Stimulated activated CD4-positive, alpha-beta T cell treated with anti-CD3 and anti-CD28 coated beads, Interleukin-15, amount 100 ng/mL, for 24 hours (primary cell): ENCODE results near the gene MTX3.

Experiments
- DNase-seq: peaks from one replicate; pipeline ENCODE4 v3.0.0-alpha.2; 2020

The MTX3 gene

DNA sequence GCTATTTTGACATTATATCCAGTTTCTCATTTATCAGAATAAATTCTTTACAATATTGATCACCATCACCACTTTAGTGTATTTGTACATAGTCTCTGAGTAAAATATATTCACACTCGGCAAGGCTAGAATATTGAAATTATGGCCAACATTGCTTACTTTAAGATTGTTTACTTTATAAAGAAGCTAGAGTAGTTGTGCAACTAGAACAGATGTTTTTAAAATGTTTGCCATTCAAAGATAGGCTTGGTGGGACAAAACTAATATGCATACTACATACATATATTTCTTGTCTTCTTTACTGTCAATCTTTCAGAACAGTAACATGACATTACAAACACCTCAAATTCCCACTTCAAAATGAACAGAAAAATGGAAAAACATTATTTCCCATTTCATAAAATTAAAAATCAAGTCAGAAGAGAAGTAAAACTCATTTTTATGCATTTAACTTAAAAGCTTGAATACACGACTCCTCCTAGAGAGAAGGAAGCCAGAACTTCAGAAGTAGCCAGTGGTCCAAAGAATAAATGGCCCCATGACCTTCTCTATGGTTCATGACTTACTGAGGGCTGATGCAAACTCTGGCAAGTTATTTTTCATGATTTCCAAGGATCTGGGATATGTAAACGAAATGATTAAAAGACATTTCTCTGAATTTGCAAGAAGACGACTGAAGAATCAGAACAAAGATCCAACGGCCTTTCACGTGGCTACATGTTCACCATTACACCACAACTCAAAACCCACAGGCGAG lies 14.1 kb downstream of the MTX3 start:
- DNase-seq, result no peak

DNA sequence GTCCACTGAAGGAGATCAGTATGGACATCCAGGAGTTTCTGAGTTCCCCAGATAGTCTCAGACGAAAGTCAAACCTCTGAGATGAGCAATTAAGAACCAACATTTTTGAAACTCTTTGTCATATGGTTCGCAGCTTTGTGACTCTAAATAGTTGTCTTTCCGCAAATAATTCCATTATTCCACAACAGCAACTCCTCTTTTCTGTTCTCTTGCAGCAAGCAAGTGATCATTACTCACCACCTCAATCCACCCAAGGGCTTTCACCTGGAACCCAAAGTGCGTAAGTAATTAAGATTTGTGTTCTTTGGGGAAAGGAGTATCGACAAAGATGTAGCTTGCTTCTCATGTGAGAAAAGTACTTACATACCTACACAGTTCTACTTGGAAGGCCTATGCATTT lies 15.6 kb downstream of the MTX3 start:
- DNase-seq, result no peak

DNA sequence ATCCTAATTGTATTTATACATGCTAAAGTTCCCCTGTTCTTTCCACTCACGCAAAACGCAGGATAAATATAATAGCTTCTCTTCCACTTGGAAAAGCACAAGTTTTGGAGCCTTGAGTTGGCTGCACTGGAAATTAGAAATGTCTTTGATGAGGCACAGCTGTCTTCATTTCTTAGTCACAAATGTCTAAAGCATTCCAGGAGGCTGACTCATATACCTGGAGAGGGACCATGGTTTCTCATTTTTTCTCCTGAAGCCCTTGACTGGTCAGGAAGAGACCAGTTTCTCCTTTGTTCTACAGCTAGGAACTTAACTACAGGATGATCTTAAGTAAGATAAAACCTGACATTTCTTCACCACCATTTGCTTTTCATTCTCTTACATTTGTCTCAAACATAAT lies 16.2 kb downstream of the MTX3 start:
- DNase-seq, result no peak

DNA sequence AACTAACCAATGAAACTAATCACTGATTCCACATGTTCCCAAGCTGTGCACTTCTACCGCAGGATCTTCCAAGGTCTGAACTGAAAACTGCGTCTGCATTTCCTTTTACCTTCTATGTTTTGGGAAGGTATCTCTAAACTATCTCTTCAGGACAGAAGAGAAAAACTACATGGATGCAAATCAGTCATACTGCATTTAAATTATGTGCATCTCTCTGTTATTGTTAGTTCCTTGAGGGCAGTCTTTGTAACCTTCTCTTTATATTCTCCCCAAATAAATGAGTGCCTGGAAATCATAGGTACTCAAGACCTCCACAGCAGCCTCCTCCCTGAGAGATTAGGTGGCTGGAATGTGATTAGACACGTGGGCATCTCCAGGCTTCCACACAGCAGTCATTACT lies 17.1 kb downstream of the MTX3 start:
- no peak for DNase-seq

DNA sequence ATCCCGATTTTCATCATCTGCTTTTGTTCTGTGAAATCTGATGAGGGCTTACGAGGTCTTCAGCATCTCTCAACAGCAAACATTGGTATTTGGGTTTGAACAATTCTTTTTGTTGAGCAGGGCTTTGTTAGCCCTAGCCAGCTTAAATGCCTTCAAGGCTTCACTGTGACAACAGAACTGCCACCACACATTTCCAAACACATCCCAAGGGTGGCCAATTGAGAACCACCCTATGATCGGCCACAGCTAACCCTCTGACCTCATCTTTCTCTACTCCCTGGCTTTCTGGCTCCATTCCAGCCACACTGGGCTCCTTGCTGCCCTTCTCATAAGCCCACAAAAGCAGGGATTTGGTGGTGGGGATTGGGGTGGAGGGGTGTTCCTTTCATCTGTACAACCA lies 17.6 kb downstream of the MTX3 start:
- no peak for DNase-seq

DNA sequence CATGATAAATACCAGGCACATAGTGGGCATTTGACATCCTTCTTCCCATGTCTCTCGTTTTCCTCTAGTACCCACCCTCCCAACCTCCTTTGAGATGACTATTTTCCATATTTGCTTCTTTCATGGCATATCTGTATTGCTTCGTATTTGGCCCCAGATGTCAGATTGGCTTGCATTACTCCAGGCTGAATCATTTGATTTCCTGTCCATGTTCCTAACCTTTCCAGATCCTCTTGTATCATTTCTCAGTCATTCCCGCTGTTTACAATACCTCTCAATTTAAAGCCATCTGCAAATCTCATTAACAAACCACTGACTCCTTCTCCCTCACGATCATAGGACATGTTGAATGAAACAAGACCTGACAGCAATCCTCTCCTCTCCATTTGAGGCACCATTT lies 19.9 kb downstream of the MTX3 start:
- DNase-seq, result no peak

DNA sequence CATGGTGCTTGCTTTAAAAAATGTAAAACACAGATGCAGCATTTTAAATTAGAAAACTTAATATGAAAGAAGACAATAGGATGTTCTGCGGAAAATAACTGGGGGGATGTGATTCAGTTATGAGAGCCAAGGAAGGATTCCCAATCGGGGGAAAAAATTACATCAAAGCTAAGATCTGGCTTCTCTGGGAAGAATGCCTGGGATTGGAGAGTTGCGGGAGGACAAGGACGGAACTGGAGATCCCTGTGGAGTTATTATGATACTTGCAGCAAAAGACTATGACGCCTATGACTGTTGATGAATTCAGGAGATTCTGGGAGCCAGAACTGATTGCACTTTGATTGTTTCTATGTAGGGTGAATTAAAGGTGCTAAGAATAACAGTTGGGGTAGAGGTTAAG lies 24.6 kb downstream of the MTX3 start:
- no peak for DNase-seq

DNA sequence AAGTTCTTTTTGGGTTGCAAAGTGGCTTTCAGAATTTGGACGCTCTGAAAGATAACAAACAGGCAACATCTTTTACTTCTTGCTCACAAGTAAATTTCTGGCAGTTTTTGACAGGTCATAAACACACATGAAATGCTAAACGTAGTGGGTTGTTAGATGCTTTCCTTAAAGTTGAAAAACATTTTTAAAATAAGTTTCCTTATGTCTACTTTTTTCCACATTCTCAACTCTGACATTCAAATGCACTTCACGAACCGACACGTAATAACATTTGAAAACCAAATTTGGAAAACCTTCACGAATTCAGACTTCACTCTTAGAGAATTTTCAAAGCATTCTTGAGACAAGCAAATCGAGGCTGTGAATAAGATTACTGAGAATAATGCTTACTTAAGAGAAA lies 26.9 kb downstream of the MTX3 start:
- no peak for DNase-seq

DNA sequence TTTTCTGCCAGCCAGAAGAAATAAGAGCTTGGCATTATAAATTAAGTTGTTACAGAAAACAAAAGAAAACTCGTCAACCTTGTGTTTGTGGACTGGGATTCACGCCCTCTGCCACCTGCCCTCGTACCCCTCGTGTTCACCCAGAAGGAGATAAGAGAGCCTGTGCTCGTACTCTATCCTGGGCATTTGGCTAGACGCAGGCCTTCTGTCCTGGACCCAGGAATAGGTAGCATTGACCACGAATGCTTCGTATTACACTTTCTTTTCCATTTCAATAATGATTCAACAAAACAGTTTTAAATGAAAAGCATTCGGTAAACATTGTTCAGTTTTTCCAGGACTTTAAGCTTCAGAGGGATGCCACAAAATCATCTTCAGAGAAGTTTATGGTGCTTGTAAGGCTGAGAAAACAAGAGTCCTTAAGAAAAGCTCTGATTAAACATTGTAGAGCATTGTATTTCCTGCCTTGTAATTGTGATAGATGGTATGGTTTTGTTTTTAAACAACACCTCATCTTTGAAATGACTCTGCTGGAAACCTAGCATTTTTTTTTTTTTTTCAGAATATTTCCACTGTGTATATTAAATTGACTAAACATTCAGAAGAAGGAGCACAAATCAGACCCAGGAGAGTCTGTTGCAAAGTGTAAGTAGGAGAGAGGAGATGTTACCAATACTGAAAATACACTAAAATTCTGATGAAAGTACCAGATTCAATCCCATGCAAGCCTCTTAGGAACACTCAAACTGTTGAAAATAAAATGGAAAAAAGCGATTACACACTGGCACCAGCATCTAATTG lies 27.6 kb downstream of the MTX3 start:
- DNase-seq, result peak; percentile 5

DNA sequence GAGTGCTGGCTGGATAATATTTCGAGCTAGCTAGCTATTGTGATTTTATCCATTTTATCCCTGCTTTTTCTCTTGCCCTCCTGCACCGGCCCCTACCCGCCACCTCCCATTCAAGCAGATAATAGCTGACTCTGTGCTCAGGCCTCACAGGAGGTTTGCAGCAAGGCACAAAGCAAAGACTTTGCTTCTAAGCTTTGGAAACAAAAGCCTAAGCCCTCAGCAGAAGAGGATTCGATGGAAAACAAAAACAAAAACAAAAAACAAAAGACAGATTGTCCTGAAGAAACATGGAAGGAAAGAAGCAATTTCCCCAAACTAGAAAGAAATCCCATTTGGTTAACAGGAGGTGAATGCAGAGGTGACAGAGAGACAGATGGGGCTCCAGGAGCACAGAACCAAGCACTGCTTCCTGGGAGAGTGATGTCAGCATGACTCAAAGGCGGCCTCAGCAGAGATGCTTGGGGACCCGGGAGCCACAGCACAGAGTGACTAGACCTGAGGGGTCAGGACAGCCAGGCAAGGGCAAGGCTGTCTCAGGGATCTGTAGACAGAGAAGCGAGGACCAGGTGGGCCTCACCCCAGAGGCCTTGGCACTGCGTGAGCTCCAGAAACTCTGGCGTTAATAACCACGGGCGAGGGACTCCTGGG lies 28.4 kb downstream of the MTX3 start:
- DNase-seq, result peak; percentile 71

DNA sequence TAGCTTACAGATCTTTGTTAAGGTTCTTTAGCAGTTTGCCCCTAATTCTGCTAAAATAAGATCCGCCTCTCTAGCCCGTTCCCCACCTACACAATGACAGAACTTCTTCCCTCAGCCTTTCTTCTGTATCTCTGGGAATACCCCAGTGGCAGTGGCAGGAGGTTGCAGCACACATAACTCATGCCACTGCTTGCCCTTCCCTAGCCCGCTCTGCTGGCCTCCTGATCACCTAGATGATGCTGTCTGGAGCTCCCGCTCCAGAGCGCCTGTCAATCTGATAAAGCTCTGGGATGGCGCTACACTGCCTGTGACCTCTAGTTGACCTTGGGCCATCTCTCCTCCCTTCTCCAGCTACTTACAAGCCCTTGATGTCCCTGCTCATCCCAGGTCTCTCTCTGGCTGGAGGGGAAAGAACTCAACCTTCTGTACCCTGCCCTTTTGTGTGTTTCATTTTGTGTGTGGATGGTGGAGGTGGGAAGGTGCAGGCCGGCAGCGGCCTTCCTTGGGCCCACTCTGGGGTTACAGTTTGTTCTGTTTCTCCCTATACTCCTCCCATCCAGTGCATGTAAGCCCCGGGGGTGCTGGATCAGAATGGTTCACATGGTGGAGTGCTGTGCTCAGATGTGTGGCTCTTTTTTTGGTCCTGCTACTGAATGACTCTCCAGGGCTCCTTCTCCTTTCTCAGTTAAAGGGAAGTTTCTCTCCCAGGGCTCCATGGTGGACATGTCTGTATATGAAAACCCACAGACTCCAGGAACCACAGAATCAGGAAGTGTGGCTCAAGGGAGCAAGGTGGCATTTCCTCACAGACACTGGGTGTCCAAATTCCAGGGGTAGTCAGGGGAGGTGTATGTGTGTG lies 29.1 kb downstream of the MTX3 start:
- no peak for DNase-seq

DNA sequence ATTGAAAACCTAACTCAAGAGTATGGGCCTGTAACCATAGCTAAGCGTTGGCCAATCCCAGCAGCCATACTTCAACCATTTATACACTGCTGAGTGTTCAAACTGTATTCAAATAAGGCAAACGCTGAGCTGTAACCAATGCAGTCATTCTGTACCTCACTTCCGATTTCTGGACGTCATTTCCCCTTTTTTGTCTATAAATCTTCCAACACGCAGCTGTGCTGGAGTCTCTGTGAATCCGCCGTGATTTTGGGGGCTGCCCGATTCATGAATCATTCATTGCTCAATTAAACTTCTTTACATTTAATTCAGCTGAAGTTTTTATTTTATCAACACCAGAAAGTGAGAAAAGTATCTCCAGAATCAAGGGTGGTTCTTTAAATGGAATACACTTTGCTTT lies 31.7 kb downstream of the MTX3 start:
- no peak for DNase-seq

DNA sequence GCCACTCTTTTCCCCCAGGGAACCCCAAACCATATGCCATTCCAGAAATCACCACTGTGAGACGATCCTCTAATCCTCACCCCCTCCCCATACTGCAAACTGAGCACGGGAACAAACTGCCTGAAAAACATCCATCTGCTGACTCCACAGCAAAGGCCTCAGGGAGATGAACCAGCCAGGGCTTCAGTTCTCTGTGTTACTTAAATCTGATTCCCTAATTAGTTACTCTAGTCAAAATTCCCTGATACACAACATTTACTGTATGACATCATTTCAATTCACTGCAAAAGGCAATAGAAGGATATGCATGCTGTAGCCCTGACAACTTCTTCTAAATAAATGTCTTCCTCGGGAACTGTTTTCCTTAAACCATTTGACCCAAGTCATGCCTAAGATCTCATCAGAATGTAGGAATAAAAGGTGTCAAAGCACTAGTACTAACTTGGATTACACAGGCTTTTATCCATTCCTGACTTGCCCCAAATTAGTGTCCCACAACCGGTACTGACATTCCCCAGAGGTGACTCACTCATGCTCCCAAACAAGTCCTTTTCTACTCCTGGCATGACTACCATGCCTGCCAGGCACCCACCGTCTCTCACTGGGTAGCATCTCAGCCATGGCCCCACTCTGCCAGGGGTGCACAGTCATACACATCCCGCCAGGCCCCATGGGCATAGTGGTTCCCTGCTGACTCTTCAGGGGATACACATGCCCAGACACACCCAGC lies 35.0 kb downstream of the MTX3 start:
- DNase-seq, result no peak

DNA sequence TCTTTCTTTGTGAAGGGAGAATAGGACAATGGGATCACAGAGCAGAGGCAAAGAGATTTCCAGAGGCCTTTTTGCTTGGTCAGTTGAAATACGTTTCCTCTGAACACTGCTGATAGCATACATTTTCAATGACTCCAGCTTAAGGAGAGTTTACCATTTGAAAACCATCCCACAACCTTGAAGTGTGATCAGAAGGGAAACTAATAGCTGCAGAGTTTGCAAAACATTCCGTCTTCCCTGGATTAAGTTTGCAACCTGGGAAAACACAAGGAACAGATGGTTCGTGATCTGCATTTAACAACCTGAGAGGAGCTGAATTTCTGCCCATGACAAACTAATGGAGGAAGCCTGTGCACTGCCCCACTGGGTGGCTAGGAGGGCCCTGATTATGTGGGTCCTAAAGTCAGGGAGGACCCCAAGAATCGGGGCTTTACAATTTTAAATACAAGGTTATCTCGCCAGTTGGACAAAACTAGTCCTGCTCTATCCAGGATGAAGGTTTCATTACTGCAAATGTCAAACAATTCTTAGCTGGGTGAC lies 35.6 kb downstream of the MTX3 start:
- no peak for DNase-seq

DNA sequence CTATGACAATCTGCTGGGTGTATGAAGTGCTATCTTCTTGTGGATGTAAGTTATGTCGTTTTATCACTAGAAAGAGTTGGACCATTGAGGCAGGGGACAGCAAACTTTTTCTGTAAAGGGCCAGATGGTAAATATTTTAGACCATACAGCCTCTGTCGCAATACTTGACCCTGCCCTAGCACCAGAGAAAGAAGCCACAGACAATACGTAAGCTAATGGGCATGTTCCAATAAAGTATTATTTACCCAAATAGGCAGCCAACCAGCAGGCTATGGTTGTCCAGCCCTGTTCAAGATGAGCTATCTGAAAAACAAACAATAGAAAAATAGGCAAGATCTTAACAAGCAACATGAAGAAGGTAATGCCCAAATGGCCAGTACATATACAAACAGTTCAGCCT lies 36.4 kb downstream of the MTX3 start:
- no peak for DNase-seq

DNA sequence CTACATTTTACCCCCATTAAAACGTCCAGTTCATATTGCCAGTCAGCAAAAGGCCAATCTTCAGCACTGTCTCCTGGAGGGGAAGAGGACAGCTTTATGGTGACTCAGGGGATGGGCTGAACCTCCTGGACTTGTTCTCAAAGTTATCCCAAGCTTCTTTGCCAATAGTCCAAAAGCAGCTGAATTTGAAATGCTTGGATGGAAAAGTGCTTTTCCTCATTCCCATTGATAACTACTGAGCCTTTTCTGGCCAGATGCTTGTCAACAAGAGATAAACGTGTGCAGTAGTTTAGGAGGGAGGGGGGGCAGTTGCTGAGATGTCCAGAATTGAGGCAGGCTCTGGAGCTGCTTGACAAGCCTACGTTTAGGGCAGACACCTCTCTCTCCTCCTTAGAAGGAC lies 43.5 kb downstream of the MTX3 start:
- no peak for DNase-seq

DNA sequence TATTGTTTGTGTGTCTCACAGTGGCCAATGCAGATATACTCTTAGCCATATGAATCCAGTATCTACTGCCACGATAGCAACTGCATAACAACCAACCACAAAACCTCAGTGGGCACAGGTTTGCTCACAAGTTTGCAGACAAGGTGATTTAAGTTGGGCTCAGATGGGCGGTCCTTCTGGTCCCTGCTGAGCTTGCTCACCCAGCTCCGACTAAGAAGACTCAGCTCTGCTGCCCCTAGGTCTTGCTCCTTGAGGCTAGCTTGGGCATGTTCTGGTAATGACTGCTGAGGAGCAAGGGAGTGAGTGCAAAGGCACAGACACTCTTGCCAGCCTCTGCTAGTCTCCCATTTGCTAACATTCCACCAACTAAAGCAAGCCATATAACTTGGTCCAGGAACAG lies 52.6 kb downstream of the MTX3 start:
- peak; percentile 7 for DNase-seq

DNA sequence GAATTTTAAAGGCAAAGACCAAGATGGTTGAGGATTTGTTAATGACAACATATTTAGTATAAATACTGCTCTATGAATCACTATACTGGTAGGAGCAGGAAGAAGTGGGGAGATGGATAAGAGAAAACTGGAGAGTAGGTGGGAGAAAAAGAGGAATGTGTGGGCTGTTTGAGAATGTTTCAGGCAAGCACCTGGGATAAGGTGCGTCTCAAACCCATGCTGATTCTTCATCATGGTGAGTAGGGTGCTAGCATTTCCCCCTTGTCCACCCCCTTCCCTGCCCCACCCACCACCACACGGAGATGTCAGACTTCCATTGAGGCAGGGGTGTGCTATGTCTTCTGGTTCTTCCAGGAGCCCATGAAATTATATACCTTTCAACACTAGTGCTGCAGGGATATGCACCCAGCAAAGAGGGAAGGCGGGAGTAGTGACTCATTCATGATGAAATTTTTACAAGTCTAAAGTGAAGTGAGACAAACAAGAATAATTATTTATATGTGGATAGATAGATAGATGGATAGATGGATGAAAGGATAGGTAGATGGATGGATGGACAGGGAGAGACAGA lies 54.3 kb downstream of the MTX3 start:
- no peak for DNase-seq

DNA sequence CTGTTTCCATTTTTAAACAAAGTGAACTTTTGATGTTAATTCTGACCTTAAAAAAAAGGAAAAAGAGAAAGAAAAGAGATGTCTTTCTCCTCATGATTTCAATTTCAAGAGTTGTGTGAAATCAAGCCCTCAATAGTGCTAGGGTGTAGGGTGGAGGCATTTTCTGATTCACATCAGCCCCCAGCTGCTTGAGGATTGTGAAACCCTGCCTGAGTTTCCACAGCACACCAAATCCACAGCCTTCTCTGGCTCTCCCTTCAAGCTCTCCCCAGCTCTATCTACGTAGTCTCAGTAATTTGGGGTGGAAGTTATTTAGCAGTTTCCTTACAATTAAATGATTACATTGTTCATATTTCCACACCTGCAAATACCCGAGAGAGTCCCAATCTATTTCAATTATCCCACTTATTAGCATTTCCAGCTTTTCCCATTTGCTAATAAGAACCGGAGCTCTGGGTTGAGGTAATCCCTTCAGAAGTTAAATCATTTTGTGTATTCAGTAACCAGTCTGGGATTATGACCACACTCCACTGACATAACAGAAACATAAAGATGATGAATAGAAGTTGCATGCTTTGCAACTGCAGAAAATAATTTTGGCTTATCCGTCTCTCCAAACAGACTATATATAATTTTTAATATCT lies 54.9 kb downstream of the MTX3 start:
- no peak for DNase-seq

DNA sequence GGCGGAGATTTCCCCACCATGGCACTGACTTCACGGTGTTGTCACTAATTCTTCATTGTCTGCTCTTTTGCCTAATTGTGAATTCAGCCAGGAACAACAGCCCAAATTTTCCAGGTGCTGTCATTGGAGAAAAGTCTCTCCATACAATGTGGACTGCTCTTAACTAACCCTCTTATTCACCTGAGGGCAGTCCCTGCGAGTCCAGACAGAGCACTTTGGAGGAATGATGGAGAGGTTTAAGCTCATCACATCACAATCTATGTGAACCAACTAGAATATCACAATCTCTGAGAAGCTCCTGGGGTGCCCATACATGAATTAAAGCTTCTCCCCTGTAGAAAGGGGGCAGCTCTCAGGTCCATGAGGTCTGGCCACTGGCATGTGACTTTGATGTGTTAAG lies 56.4 kb downstream of the MTX3 start:
- no peak for DNase-seq
